Mammary epithelial cell (primary cell): ENCODE results near the gene MMP24.

Experiments
- EZH2 ChIP-seq: IDR thresholded peaks from 2 replicates; pipeline ENCODE4 v1.6.1; 2012; ENCODE audit warnings: low read length, inconsistent platforms, borderline replicate concordance
- TF ChIP-seq, protein P1 (sequence below), 2 donors: IDR thresholded peaks in 1 of 2; conservative IDR thresholded peaks in 1 of 2; 2 replicates each; pipeline ENCODE4 v1.5.1; 2011 to 2012; ENCODE audit warnings: inconsistent platforms in 2 of 2, low read length in 2 of 2, mild to moderate bottlenecking in 2 of 2, control low read depth in 1 of 2, low read depth in 1 of 2; ENCODE audit not compliant: insufficient read depth in 1 of 2; ENCODE audit errors: extremely low read depth in 1 of 2

GRCh38 chr20:35286899-35287508 lies 60.5 kb downstream of the MMP24 start:
- TF ChIP-seq, protein P1, sequence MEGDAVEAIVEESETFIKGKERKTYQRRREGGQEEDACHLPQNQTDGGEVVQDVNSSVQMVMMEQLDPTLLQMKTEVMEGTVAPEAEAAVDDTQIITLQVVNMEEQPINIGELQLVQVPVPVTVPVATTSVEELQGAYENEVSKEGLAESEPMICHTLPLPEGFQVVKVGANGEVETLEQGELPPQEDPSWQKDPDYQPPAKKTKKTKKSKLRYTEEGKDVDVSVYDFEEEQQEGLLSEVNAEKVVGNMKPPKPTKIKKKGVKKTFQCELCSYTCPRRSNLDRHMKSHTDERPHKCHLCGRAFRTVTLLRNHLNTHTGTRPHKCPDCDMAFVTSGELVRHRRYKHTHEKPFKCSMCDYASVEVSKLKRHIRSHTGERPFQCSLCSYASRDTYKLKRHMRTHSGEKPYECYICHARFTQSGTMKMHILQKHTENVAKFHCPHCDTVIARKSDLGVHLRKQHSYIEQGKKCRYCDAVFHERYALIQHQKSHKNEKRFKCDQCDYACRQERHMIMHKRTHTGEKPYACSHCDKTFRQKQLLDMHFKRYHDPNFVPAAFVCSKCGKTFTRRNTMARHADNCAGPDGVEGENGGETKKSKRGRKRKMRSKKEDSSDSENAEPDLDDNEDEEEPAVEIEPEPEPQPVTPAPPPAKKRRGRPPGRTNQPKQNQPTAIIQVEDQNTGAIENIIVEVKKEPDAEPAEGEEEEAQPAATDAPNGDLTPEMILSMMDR (conservative IDR thresholded peaks at IDR 0.05 in 1 of 2, IDR thresholded peaks at IDR 0.05 in 1 of 2; ENCODE audit: extremely low read depth in 1 of 2, insufficient read depth in 1 of 2, low read depth in 1 of 2, low read length in 2 of 2): no peak
- no peak for TF ChIP-seq EZH2
